ENCODE data around the gene MYL11. TPM values are rescaled to one million over a fixed set of nuclear protein-coding genes. Genes with fewer than 3 reads are reported as not detected.

MYL11 gene
- polyA plus RNA-seq, 1 donor (not counting 4 experiments of a cell fraction or from before 2014, with no cell fraction given): not detected

DNA sequence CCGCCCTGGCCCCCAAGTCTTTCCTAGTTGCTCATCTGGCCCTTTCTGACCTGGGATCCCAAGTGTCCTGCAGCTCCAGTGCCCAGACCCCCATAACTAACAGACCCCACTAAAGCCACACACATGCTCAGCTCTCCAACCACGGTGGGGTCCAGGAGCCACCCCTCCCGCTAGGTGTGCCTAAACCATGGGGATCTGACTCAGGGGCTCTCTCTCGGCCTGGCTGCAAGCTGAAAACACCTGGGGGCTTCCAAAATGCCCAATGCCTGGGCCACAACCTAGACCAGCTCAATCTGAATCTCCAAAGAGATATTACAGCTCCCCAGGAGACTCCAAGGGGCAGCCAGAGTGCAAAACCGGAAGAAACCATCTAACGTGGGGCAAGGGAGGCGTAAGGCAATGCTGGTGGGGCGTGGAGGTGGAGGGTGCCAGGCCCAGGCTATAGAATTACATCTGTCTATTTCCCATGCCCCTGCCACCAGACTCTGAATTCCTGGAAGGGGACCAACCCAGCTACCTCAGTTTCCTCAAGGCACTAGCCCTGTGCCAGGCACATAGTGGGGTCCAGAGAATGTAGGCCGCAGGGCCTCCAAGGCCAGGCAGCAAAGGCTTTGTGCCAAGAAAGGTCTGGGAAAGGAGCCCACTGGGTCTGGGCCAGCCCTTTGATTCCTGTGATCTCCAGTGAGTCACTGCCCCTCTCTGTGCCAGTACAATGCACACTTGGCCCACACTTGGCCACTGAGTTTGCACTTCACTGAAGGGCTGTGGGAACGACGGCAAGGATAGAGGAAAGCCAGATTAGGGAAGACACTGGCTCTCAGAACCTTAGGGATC, 22.8 kb upstream of the MYL11 start:
- dilution Hi-C loops (cut with MboI; ENCODE audit: extremely low pct_ligation_motif_present, low sequenced_read_pairs): no loop called here
- H3K79me2 ChIP-seq (ENCODE audit: control insufficient read depth, insufficient read depth, low read length): peaks cover 30% of the 10 kb centered on the region
- H3K4me1 ChIP-seq (ENCODE audit: control insufficient read depth, extremely low read depth, insufficient read depth, low read length): peaks cover 14% of the 10 kb centered on the region
- H3K9ac ChIP-seq (ENCODE audit: control insufficient read depth, extremely low read depth, insufficient read depth, low read length): no peak overlapping the region
- no peaks in the 10 kb centered on the region for H3K9me3 ChIP-seq (ENCODE audit: control insufficient read depth, low read depth, low read length)
- H3K4me3 ChIP-seq (ENCODE audit: control insufficient read depth in 2 of 3, extremely low read depth in 1 of 3, insufficient read depth in 2 of 3, low read depth in 1 of 3, low read length in 3 of 3): no peak overlapping the region
- H3K36me3 ChIP-seq (ENCODE audit: control insufficient read depth in 2 of 2, extremely low read depth in 1 of 2, insufficient read depth in 2 of 2, low read length in 2 of 2): peaks cover 25 to 34% of the 10 kb centered on the region in 2 experiments
- TF ChIP-seq, protein P1, sequence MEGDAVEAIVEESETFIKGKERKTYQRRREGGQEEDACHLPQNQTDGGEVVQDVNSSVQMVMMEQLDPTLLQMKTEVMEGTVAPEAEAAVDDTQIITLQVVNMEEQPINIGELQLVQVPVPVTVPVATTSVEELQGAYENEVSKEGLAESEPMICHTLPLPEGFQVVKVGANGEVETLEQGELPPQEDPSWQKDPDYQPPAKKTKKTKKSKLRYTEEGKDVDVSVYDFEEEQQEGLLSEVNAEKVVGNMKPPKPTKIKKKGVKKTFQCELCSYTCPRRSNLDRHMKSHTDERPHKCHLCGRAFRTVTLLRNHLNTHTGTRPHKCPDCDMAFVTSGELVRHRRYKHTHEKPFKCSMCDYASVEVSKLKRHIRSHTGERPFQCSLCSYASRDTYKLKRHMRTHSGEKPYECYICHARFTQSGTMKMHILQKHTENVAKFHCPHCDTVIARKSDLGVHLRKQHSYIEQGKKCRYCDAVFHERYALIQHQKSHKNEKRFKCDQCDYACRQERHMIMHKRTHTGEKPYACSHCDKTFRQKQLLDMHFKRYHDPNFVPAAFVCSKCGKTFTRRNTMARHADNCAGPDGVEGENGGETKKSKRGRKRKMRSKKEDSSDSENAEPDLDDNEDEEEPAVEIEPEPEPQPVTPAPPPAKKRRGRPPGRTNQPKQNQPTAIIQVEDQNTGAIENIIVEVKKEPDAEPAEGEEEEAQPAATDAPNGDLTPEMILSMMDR (optimal IDR thresholded peaks at IDR 0.05 in 1 of 3, IDR thresholded peaks at IDR 0.05 in 1 of 3, conservative IDR thresholded peaks at IDR 0.05 in 1 of 3; ENCODE audit: extremely low read depth in 1 of 3, insufficient read depth in 2 of 3, low read length in 3 of 3): no peak
- TF ChIP-seq EZH2 (IDR thresholded peaks at IDR 0.05; ENCODE audit: low read length): no peak
- H3K27ac ChIP-seq (ENCODE audit: control insufficient read depth, insufficient read depth, low read length): no peak overlapping the region
- H3K27me3 ChIP-seq (ENCODE audit: control insufficient read depth, extremely low read depth, insufficient read depth, low read length): no peaks in the 10 kb centered on the region
- H3K9me1 ChIP-seq (ENCODE audit: control insufficient read depth, extremely low read depth, insufficient read depth, low read length): no peaks in the 10 kb centered on the region
- DNase-seq (ENCODE audit: low read depth, low spot score) (no peak), FAIRE-seq (no peak)
- H2AFZ ChIP-seq (ENCODE audit: control insufficient read depth, low read length): no peak overlapping the region
- no peak overlapping the region for H3K4me2 ChIP-seq (ENCODE audit: control insufficient read depth, extremely low read depth, insufficient read depth, low read depth, low read length)
- no peaks in the 10 kb centered on the region for H4K20me1 ChIP-seq (ENCODE audit: control insufficient read depth, extremely low read depth, insufficient read depth, low read length)

DNA sequence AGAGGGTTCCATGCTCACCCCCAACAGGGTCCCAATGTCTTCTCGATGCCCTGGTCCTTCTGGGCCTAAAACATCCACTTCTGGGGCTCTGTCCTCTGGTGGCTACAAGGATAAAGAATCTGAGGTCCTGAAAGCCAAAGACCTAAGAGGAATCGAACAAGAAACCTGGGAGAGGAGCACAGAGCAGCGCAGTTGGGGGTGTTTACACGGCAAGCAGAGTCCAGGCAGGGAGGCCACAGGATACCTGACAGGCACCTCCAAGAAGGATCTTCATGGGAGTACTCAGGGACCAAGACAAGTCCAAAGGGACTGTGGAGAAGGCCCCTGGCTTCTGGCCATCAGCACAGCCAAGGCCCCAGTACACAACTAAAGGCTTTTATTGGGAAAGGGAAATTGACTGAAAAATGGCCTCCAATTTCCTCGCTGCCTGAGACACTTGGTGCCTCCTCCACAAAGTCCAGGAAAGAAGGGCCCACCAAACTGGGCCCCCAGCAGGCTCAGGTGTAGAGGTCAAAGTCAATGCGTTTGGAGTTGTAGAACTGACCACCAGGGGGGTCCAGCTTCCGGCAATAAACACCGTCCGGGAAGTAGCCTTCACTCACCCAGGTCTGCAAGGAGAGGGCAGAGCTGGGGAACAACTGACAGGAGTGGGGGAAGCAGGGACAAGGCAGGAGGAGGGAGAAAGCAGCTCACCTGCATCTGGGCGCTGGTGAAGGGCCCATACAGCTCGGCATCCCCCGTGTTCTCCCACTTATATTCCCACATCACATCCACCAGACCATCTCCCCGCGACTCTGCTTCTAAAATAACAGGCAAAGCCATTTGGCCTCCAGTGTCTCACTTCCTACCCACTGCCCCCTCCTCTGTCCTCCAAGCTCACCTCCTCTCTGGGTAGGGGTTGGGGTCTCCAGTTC, 21.9 kb upstream of the MYL11 start:
- FAIRE-seq (no peak), DNase-seq (ENCODE audit: low read depth, low spot score) (no peak)
- no peaks in the 10 kb centered on the region for H3K9me3 ChIP-seq (ENCODE audit: control insufficient read depth, low read depth, low read length)
- no peaks in the 10 kb centered on the region for H3K9me1 ChIP-seq (ENCODE audit: control insufficient read depth, extremely low read depth, insufficient read depth, low read length)
- dilution Hi-C loops (cut with MboI; ENCODE audit: extremely low pct_ligation_motif_present, low sequenced_read_pairs): no loop called here
- H3K9ac ChIP-seq (ENCODE audit: control insufficient read depth, extremely low read depth, insufficient read depth, low read length): no peak overlapping the region
- peaks cover 16% of the 10 kb centered on the region for H3K4me1 ChIP-seq (ENCODE audit: control insufficient read depth, extremely low read depth, insufficient read depth, low read length)
- no peak overlapping the region for H3K27ac ChIP-seq (ENCODE audit: control insufficient read depth, insufficient read depth, low read length)
- H3K4me3 ChIP-seq (ENCODE audit: control insufficient read depth in 2 of 3, extremely low read depth in 1 of 3, insufficient read depth in 2 of 3, low read depth in 1 of 3, low read length in 3 of 3): no peak overlapping the region
- no peaks in the 10 kb centered on the region for H3K27me3 ChIP-seq (ENCODE audit: control insufficient read depth, extremely low read depth, insufficient read depth, low read length)
- peaks cover 31 to 38% of the 10 kb centered on the region in 2 experiments for H3K36me3 ChIP-seq (ENCODE audit: control insufficient read depth in 2 of 2, extremely low read depth in 1 of 2, insufficient read depth in 2 of 2, low read length in 2 of 2)
- peaks cover 30% of the 10 kb centered on the region for H3K79me2 ChIP-seq (ENCODE audit: control insufficient read depth, insufficient read depth, low read length)
- H3K4me2 ChIP-seq (ENCODE audit: control insufficient read depth, extremely low read depth, insufficient read depth, low read depth, low read length): no peak overlapping the region
- no peak overlapping the region for H2AFZ ChIP-seq (ENCODE audit: control insufficient read depth, low read length)
- H4K20me1 ChIP-seq (ENCODE audit: control insufficient read depth, extremely low read depth, insufficient read depth, low read length): no peaks in the 10 kb centered on the region
- TF ChIP-seq, protein P1 (optimal IDR thresholded peaks at IDR 0.05 in 1 of 3, IDR thresholded peaks at IDR 0.05 in 1 of 3, conservative IDR thresholded peaks at IDR 0.05 in 1 of 3; ENCODE audit: extremely low read depth in 1 of 3, insufficient read depth in 2 of 3, low read length in 3 of 3): peak in 1 of 3 experiments; percentile 9
- TF ChIP-seq EZH2 (IDR thresholded peaks at IDR 0.05; ENCODE audit: low read length): no peak
